Astrocyte of the spinal cord (primary cell): ENCODE results near the gene ZFAND2B.
A peak's percentile ranks its signal among the peaks of the same experiment; 100 is the strongest.
"Not testable (repeated sequence)": the region's sequence is repeated elsewhere in the genome, so short reads cannot be mapped to it uniquely, and the experiment has no call there.

ENCODE experiments used
- DNase-seq: peaks from one replicate; pipeline ENCODE4 v3.0.0; 2011; ENCODE audit warnings: low read depth, low spot score
- H3K4me3 ChIP-seq: 2 replicates; pipeline ENCODE4 v1.5.1; 2011; ENCODE audit warnings: low read depth, mild to moderate bottlenecking, low read length, moderate library complexity
- in situ Hi-C: cut with HindIII; loops from 2 replicates; pipeline ENCODE4 v1.10.0; 2017; ENCODE audit warnings: low sequenced_read_pairs
- TF ChIP-seq, protein P1 (sequence below): IDR thresholded peaks from 2 replicates; pipeline ENCODE4 v1.5.1; 2012; ENCODE audit warnings: low read depth, mild to moderate bottlenecking, low read length, inconsistent platforms

ZFAND2B gene

GRCh38 chr2:219186754-219187456 is 19.7 kb upstream of the ZFAND2B start:
- no peak overlapping the region for H3K4me3 ChIP-seq
- DNase-seq: no peak
- in situ Hi-C loops: no loop called here
- TF ChIP-seq, protein P1, sequence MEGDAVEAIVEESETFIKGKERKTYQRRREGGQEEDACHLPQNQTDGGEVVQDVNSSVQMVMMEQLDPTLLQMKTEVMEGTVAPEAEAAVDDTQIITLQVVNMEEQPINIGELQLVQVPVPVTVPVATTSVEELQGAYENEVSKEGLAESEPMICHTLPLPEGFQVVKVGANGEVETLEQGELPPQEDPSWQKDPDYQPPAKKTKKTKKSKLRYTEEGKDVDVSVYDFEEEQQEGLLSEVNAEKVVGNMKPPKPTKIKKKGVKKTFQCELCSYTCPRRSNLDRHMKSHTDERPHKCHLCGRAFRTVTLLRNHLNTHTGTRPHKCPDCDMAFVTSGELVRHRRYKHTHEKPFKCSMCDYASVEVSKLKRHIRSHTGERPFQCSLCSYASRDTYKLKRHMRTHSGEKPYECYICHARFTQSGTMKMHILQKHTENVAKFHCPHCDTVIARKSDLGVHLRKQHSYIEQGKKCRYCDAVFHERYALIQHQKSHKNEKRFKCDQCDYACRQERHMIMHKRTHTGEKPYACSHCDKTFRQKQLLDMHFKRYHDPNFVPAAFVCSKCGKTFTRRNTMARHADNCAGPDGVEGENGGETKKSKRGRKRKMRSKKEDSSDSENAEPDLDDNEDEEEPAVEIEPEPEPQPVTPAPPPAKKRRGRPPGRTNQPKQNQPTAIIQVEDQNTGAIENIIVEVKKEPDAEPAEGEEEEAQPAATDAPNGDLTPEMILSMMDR: no peak

DNA sequence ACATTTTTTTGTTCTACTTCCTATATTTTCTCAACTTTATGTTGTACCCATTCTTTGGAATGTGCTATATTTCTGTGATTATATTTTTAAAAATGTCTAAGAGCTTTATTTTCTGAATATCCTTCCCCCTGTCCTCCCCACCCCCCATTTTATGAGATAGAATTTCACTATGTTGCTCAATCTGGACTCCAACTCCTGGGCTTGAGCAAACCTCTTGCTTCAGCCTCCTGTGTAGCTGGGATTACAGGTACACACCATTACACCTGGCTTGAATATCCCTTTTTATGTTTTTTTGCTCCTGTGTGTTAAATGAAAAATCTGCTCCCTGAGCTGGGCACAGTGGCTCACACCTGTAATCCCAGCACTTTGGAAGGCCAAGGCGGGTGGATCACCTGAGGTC is 9.2 kb upstream of the ZFAND2B start:
- TF ChIP-seq, protein P1: no peak

DNA sequence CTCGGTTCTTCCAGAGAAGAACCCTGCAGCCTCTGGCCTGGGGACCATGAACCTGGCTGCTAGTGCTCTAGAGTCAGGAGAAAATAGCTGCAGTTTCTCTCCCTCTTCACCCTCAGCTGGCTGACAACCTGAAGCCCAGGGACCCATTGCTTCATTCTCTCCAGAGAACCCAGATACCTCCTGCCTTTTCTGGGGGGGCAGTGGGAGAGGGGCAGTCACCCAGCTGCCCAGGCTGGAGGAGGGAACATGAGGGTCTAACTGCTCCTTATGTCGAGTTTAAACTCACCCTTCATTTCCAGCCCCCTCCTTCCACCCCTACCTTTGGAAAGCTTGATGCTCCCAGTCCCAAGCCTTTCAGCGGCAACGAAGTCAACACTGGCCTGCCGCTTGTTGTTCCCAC is 7.6 kb upstream of the ZFAND2B start:
- TF ChIP-seq, protein P1: no peak
- in situ Hi-C loops: no loop called here
- no peak for DNase-seq
- H3K4me3 ChIP-seq: no peak overlapping the region

More for the DNA sequence above, 9.2 kb upstream of the ZFAND2B start:
- no peak for DNase-seq
- no peak overlapping the region for H3K4me3 ChIP-seq
- in situ Hi-C loops: no loop called here

GRCh38 chr2:219199470-219200211 is 6.9 kb upstream of the ZFAND2B start:
- no peak for DNase-seq
- in situ Hi-C loops: no loop called here
- no peak overlapping the region for H3K4me3 ChIP-seq
- TF ChIP-seq, protein P1: no peak

GRCh38 chr2:219200502-219201326 is 5.9 kb upstream of the ZFAND2B start:
- in situ Hi-C loops, H3K4me3 ChIP-seq: not testable (repeated sequence)
- DNase-seq: peak; percentile 38

DNA sequence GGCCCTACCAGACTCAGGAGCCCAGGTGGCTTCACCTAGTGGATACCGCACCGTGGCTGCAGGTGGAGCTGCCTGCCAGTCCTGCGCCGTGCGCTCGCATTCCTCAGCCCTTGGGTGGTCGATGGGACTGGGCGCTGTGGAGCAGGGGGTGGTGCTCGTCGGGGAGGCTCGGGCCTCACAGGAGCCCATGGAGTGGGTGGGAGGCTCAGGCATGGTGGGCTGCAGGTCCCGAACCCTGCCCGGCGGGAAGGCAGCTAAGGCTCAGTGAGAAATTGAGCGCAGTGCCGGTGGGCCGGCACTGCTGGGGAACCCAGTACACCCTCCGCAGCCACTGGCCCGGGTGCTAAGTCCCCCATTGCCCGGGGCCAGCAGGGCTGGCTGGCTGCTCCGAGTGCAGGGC is 5.3 kb upstream of the ZFAND2B start:
- DNase-seq, in situ Hi-C loops, H3K4me3 ChIP-seq: not testable (repeated sequence)

- DNase-seq: no peak
- TF ChIP-seq, protein P1: no peak
- in situ Hi-C loops: no loop called here
- no peak overlapping the region for H3K4me3 ChIP-seq
These were observed 2.0 kb upstream of the ZFAND2B start for GRCh38 chr2:219204425-219205164.
